ENCODE results near the gene SLC35C1. TPM values are rescaled to one million over a fixed set of nuclear protein-coding genes. Genes with fewer than 3 reads are reported as not detected.
"Not testable (repeated sequence)": the region's sequence is repeated elsewhere in the genome, so short reads cannot be mapped to it uniquely, and the experiment has no call there.

Gene SLC35C1
- polyA plus RNA-seq, 1 experiment = 14.6 TPM

- CTCF ChIA-PET = no interaction called here
- TF ChIP-seq CTCF (IDR thresholded peaks at IDR 0.05; ENCODE audit: insufficient read depth, low read depth, low read length) = no peak
- H3K27me3 ChIP-seq (ENCODE audit: control insufficient read depth, insufficient read depth, low read length) = no peaks in the 10 kb centered on the region
- DNase-seq (ENCODE audit: low read depth) = no peak
- H3K4me3 ChIP-seq (ENCODE audit: low read depth, low read length) = no peak overlapping the region
- POLR2A ChIA-PET = no interaction called here
- no peaks in the 10 kb centered on the region; the same call in 1 of the 2 replicates for H3K36me3 ChIP-seq (ENCODE audit: control insufficient read depth, insufficient read depth, low read length)
These were observed 12.2 kb downstream of the SLC35C1 start for GRCh38 chr11:45817191-45817590.

DNA sequence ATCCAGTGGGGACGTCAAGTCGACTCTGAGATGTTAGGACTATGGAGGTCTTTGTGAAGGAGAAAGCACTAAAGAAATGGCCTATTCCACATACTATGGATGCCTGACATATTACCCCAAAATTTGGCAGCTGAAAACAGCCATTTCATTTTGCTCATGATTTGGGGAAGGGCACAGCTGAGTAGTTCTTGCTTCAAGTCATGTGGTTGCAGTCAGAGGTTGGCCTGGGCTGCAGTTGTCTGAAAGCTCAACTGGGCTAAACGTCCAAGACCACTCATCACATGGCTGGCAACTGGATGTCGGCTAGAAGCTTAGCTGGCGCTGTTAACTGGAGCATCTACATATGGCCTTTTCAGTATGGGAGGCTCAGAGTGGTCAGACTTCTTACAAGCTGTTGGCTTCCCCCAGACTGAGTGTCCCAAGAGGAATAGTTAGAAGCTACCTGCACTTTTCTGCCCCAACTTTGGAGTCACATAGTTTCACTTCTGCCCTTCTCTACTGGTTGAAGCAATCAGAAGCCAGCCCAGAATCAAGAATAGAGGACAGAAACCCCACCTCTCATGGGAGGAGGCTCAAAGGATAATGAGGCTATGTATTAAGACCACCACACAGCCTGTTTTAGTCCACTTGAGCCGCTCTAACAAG, 14.1 kb downstream of the SLC35C1 start:
- TF ChIP-seq CTCF (IDR thresholded peaks at IDR 0.05; ENCODE audit: insufficient read depth, low read depth, low read length) = no peak
- ChIA-PET CTCF (interaction anchor here (0.8 to 1.2 kb wide), 2 partner anchors 24 to 53 kb away, joined by 3 to 4 read pairs; no protein-coding TSS in a partner anchor), POLR2A (no interaction called here)
- H3K27me3 ChIP-seq (ENCODE audit: control insufficient read depth, insufficient read depth, low read length) = no peaks in the 10 kb centered on the region
- H3K4me3 ChIP-seq (ENCODE audit: low read depth, low read length) = no peak overlapping the region
- H3K36me3 ChIP-seq (ENCODE audit: control insufficient read depth, insufficient read depth, low read length) = no peaks in the 10 kb centered on the region
- DNase-seq (ENCODE audit: low read depth) = no peak

- no peak for DNase-seq (ENCODE audit: low read depth)
- ChIA-PET CTCF (interaction anchor here (0.9 to 1.2 kb wide), 2 partner anchors 8 to 22 kb away, joined by 3 to 4 read pairs; no protein-coding TSS in a partner anchor), POLR2A (no interaction called here)
- no peak for TF ChIP-seq CTCF (IDR thresholded peaks at IDR 0.05; ENCODE audit: insufficient read depth, low read depth, low read length)
- Histone ChIP-seq H3K4me3 (ENCODE audit: low read depth, low read length) (no peak overlapping the region), H3K36me3 (ENCODE audit: control insufficient read depth, insufficient read depth, low read length) (no peaks in the 10 kb centered on the region), H3K27me3 (ENCODE audit: control insufficient read depth, insufficient read depth, low read length) (no peaks in the 10 kb centered on the region)
These were observed 15.4 kb downstream of the SLC35C1 start for GRCh38 chr11:45820211-45820857.

- POLR2A ChIA-PET; H3K27me3 ChIP-seq (ENCODE audit: control insufficient read depth, insufficient read depth, low read length); H3K36me3 ChIP-seq (ENCODE audit: control insufficient read depth, insufficient read depth, low read length); DNase-seq (ENCODE audit: low read depth); CTCF ChIA-PET; H3K4me3 ChIP-seq (ENCODE audit: low read depth, low read length): not testable (repeated sequence)
These were observed 21.5 kb downstream of the SLC35C1 start for GRCh38 chr11:45826492-45826891.

DNA sequence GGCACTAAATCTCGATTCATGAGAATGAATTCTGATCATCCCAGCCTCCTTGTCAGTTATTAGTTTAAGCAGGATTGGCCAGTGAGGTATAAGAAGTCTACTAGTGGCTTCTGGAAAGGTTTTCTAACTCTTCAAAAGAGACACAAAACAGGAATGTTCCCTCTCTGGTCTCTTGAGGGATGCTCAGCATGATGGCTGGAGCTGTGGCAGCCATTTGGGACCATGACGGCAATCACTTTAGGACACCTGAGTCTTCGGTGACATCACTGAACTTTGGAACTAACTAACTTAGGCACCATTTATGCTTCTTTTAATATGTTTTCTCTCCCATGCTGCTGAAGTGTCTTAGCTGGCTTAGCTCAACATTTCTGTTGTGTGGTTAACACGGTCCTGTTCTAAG, 22.2 kb downstream of the SLC35C1 start:
- ChIA-PET POLR2A (no interaction called here), CTCF (no interaction called here)
- TF ChIP-seq CTCF (IDR thresholded peaks at IDR 0.05; ENCODE audit: insufficient read depth, low read depth, low read length) = no peak
- no peak for DNase-seq (ENCODE audit: low read depth)
- Histone ChIP-seq H3K27me3 (ENCODE audit: control insufficient read depth, insufficient read depth, low read length) (peaks cover 11% of the 10 kb centered on the region), H3K4me3 (ENCODE audit: low read depth, low read length) (no peak overlapping the region), H3K36me3 (ENCODE audit: control insufficient read depth, insufficient read depth, low read length) (no peaks in the 10 kb centered on the region)
